OCI-LY3 (cell line): Measurements from ENCODE around the gene SLC25A39.

Source experiments
- CTCF ChIP-seq: fragments of 200-600, 300-600 bp; sonication (generic); IDR thresholded peaks from 2 replicates; pipeline ENCODE4 v1.5.1; 2014; ENCODE audit warnings: antibody characterized with exemption, low read length, low read depth
- EZH2phosphoT487 ChIP-seq: fragments of 200-600 bp; shearing (Covaris generic); IDR thresholded peaks from 2 replicates; pipeline ENCODE4 v1.6.1; 2018; ENCODE audit warnings: antibody characterized with exemption, mixed run types, low read depth

DNA sequence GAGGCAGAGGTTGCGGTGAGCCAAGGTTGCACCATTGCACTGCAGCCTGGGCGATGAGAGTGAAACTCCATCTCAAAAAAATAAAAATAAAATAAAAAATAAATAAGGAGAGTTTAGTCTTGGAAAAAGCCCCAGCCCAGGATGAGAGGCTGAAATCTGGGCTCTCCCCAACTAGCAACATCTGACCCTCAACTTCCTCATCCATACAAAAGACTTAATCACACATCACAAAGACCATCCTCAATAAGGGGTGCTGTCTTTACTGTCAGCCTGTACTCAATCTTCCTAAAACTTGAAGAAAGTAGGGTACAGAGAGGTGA, 45.3 kb downstream of the SLC25A39 start:
- no peak for TF ChIP-seq CTCF
- no peak for TF ChIP-seq EZH2phosphoT487
